T-helper 22 cell (primary cell): ENCODE results near the gene BMP2K.
"Not testable (repeated sequence)": the region's sequence is repeated elsewhere in the genome, so short reads cannot be mapped to it uniquely, and the experiment has no call there.

ENCODE experiments used
- DNase-seq: peaks from one replicate; pipeline ENCODE4 v3.0.0-alpha.2; 2020; ENCODE audit warnings: low read depth

BMP2K gene

GRCh38 chr4:78864405-78865024 lies 88.4 kb downstream of the BMP2K start:
- DNase-seq, result no peak

- no peak for DNase-seq
Observed at GRCh38 chr4:78865451-78865850, 89.3 kb downstream of the BMP2K start.

GRCh38 chr4:78868712-78869111 lies 92.6 kb downstream of the BMP2K start:
- not testable (repeated sequence) for DNase-seq

- no peak for DNase-seq
Observed at GRCh38 chr4:78870056-78870455, 93.9 kb downstream of the BMP2K start.

- no peak for DNase-seq
Observed at GRCh38 chr4:78876568-78877320, 100.6 kb downstream of the BMP2K start.

- DNase-seq, result no peak
Observed at GRCh38 chr4:78878031-78878430, 101.9 kb downstream of the BMP2K start.

GRCh38 chr4:78880874-78881492 lies 104.8 kb downstream of the BMP2K start:
- no peak for DNase-seq

GRCh38 chr4:78885598-78885997 lies 109.4 kb downstream of the BMP2K start:
- no peak for DNase-seq

- DNase-seq, result no peak
Observed at GRCh38 chr4:78889955-78890354, 113.8 kb downstream of the BMP2K start.

GRCh38 chr4:78899302-78899701 lies 123.2 kb downstream of the BMP2K start:
- DNase-seq, result no peak

- no peak for DNase-seq
Observed at GRCh38 chr4:78901882-78902281, 125.7 kb downstream of the BMP2K start.

GRCh38 chr4:78902298-78902697 lies 126.1 kb downstream of the BMP2K start:
- no peak for DNase-seq

GRCh38 chr4:78904143-78904542 lies 128.0 kb downstream of the BMP2K start:
- no peak for DNase-seq

- no peak for DNase-seq
Observed at GRCh38 chr4:78907638-78908037, 131.5 kb downstream of the BMP2K start.

- DNase-seq, result not testable (repeated sequence)
Observed at GRCh38 chr4:78908974-78909373, 132.8 kb downstream of the BMP2K start.

- no peak for DNase-seq
Observed at GRCh38 chr4:78910612-78911011, 134.5 kb downstream of the BMP2K start.

GRCh38 chr4:78922207-78922606 lies 146.1 kb downstream of the BMP2K start:
- DNase-seq, result no peak

GRCh38 chr4:78923464-78924312 lies 147.5 kb downstream of the BMP2K start:
- DNase-seq, result no peak

GRCh38 chr4:78926826-78927225 lies 150.7 kb downstream of the BMP2K start:
- no peak for DNase-seq

- DNase-seq, result no peak
Observed at GRCh38 chr4:78928835-78929234, 152.7 kb downstream of the BMP2K start.

GRCh38 chr4:78930016-78930629 lies 154.0 kb downstream of the BMP2K start:
- DNase-seq, result no peak

GRCh38 chr4:78936989-78937388 lies 160.8 kb downstream of the BMP2K start:
- no peak for DNase-seq
